ENCODE data around the gene TMEM119. TPM values are rescaled to one million over a fixed set of nuclear protein-coding genes. Genes with fewer than 3 reads are reported as not detected.

The TMEM119 gene
- total RNA-seq, 1 experiment from 2014 or later, result not detected

- no TSS peak for BruUV-seq (replicated peaks)
- DNase-seq, result no peak
- intact Hi-C loops (cut with micrococcal nuclease; ENCODE audit: unreplicated experiment), result no loop called here
- no peaks in the 10 kb centered on the region for H3K9me3 Mint-ChIP-seq (ENCODE audit: low read depth, unreplicated experiment)
- CTCF ChIA-PET, result interaction anchor here (0.6 kb wide), 1 partner anchor 236 kb away, joined by 3 read pairs; no protein-coding TSS in a partner anchor
- H3K27ac Mint-ChIP-seq (ENCODE audit: unreplicated experiment), result no peak overlapping the region
- no peak overlapping the region for H3K4me3 Mint-ChIP-seq (ENCODE audit: low read depth, unreplicated experiment)
- peaks cover 3% of the 10 kb centered on the region for H3K36me3 Mint-ChIP-seq (ENCODE audit: insufficient read depth, unreplicated experiment)
- no peak for TF ChIP-seq CTCF (IDR thresholded peaks at IDR 0.05; ENCODE audit: unreplicated experiment)
- peaks cover under 1% of the 10 kb centered on the region for H3K27me3 Mint-ChIP-seq (ENCODE audit: unreplicated experiment)
- H3K4me1 Mint-ChIP-seq (ENCODE audit: low read depth, unreplicated experiment), result peaks cover 12% of the 10 kb centered on the region
Observed at GRCh38 chr12:108614041-108614440, 16.2 kb upstream of the TMEM119 start.

GRCh38 chr12:108613548-108613947 lies 15.7 kb upstream of the TMEM119 start:
- BruUV-seq (replicated peaks), result no TSS peak
- Mint-ChIP-seq H3K9me3 (ENCODE audit: low read depth, unreplicated experiment) (no peaks in the 10 kb centered on the region), H3K27me3 (ENCODE audit: unreplicated experiment) (no peaks in the 10 kb centered on the region), H3K27ac (ENCODE audit: unreplicated experiment) (no peak overlapping the region), H3K4me3 (ENCODE audit: low read depth, unreplicated experiment) (no peak overlapping the region), H3K4me1 (ENCODE audit: low read depth, unreplicated experiment) (peaks cover 12% of the 10 kb centered on the region), H3K36me3 (ENCODE audit: insufficient read depth, unreplicated experiment) (peaks cover 3% of the 10 kb centered on the region)
- DNase-seq, result peak; percentile 29
- intact Hi-C loops (cut with micrococcal nuclease; ENCODE audit: unreplicated experiment), result no loop called here
- CTCF ChIA-PET, result interaction anchor here (0.6 kb wide), 1 partner anchor 236 kb away, joined by 3 read pairs; no protein-coding TSS in a partner anchor
- TF ChIP-seq CTCF (IDR thresholded peaks at IDR 0.05; ENCODE audit: unreplicated experiment), result no peak

- intact Hi-C loops (cut with micrococcal nuclease; ENCODE audit: unreplicated experiment), result no loop called here
- H3K9me3 Mint-ChIP-seq (ENCODE audit: low read depth, unreplicated experiment), result no peaks in the 10 kb centered on the region
- H3K27me3 Mint-ChIP-seq (ENCODE audit: unreplicated experiment), result no peaks in the 10 kb centered on the region
- CTCF ChIA-PET, result interaction anchor here (0.6 kb wide), 1 partner anchor 181 kb away, joined by 7 read pairs; no protein-coding TSS in a partner anchor
- peaks cover 3% of the 10 kb centered on the region for H3K36me3 Mint-ChIP-seq (ENCODE audit: insufficient read depth, unreplicated experiment)
- BruUV-seq (replicated peaks), result no TSS peak
- no peak for TF ChIP-seq CTCF (IDR thresholded peaks at IDR 0.05; ENCODE audit: unreplicated experiment)
- H3K4me3 Mint-ChIP-seq (ENCODE audit: low read depth, unreplicated experiment), result no peak overlapping the region
- DNase-seq, result no peak
- H3K27ac Mint-ChIP-seq (ENCODE audit: unreplicated experiment), result no peak overlapping the region
- H3K4me1 Mint-ChIP-seq (ENCODE audit: low read depth, unreplicated experiment), result peaks cover 12% of the 10 kb centered on the region
Observed at GRCh38 chr12:108612788-108613282, 15.0 kb upstream of the TMEM119 start.

GRCh38 chr12:108611884-108612415 lies 14.1 kb upstream of the TMEM119 start:
- CTCF ChIA-PET, result interaction anchor here (0.6 kb wide), 1 partner anchor 180 kb away, joined by 7 read pairs; no protein-coding TSS in a partner anchor
- no peaks in the 10 kb centered on the region for H3K9me3 Mint-ChIP-seq (ENCODE audit: low read depth, unreplicated experiment)
- no TSS peak for BruUV-seq (replicated peaks)
- no peaks in the 10 kb centered on the region for H3K27me3 Mint-ChIP-seq (ENCODE audit: unreplicated experiment)
- intact Hi-C loops (cut with micrococcal nuclease; ENCODE audit: unreplicated experiment), result no loop called here
- H3K27ac Mint-ChIP-seq (ENCODE audit: unreplicated experiment), result no peak overlapping the region
- H3K36me3 Mint-ChIP-seq (ENCODE audit: insufficient read depth, unreplicated experiment), result peaks cover 3% of the 10 kb centered on the region
- peak; percentile 39 for DNase-seq
- H3K4me3 Mint-ChIP-seq (ENCODE audit: low read depth, unreplicated experiment), result no peak overlapping the region
- no peak for TF ChIP-seq CTCF (IDR thresholded peaks at IDR 0.05; ENCODE audit: unreplicated experiment)
- H3K4me1 Mint-ChIP-seq (ENCODE audit: low read depth, unreplicated experiment), result peaks cover 12% of the 10 kb centered on the region

All from Calu3 (cell line).